ENCODE results near the gene ASXL1.

The ASXL1 gene

GRCh38 chr20:32440069-32440757 is 82.1 kb downstream of the ASXL1 start:
- no peak for DNase-seq (ENCODE audit: low read depth in 2 of 2)

- no peak for DNase-seq (ENCODE audit: low read depth in 2 of 2)
Observed at GRCh38 chr20:32440758-32441078, 82.6 kb downstream of the ASXL1 start.

- no peak for DNase-seq (ENCODE audit: low read depth in 2 of 2)
Observed at GRCh38 chr20:32441638-32442037, 83.5 kb downstream of the ASXL1 start.

- no peak for DNase-seq (ENCODE audit: low read depth in 2 of 2)
Observed at GRCh38 chr20:32442630-32443373, 84.7 kb downstream of the ASXL1 start.

GRCh38 chr20:32443386-32443974 is 85.3 kb downstream of the ASXL1 start:
- DNase-seq (ENCODE audit: low read depth in 2 of 2), result no peak

GRCh38 chr20:32444474-32445220 is 86.5 kb downstream of the ASXL1 start:
- DNase-seq (ENCODE audit: low read depth in 2 of 2), result no peak

GRCh38 chr20:32445539-32446273 is 87.6 kb downstream of the ASXL1 start:
- DNase-seq (ENCODE audit: low read depth in 2 of 2), result no peak

GRCh38 chr20:32446301-32447100 is 88.4 kb downstream of the ASXL1 start:
- DNase-seq (ENCODE audit: low read depth in 2 of 2), result no peak

- DNase-seq (ENCODE audit: low read depth in 2 of 2), result no peak
Observed at GRCh38 chr20:32447136-32448027, 89.3 kb downstream of the ASXL1 start.

GRCh38 chr20:32448306-32449056 is 90.3 kb downstream of the ASXL1 start:
- no peak for DNase-seq (ENCODE audit: low read depth in 2 of 2)

- no peak for DNase-seq (ENCODE audit: low read depth in 2 of 2)
Observed at GRCh38 chr20:32449057-32449889, 91.1 kb downstream of the ASXL1 start.

GRCh38 chr20:32449890-32450401 is 91.8 kb downstream of the ASXL1 start:
- DNase-seq (ENCODE audit: low read depth in 2 of 2), result no peak

- DNase-seq (ENCODE audit: low read depth in 2 of 2), result no peak
Observed at GRCh38 chr20:32450484-32451061, 92.4 kb downstream of the ASXL1 start.

- DNase-seq (ENCODE audit: low read depth in 2 of 2), result no peak
Observed at GRCh38 chr20:32451340-32451681, 93.2 kb downstream of the ASXL1 start.

GRCh38 chr20:32451682-32452461 is 93.7 kb downstream of the ASXL1 start:
- no peak for DNase-seq (ENCODE audit: low read depth in 2 of 2)

GRCh38 chr20:32452776-32453466 is 94.8 kb downstream of the ASXL1 start:
- no peak for DNase-seq (ENCODE audit: low read depth in 2 of 2)

Data from activated CD8-positive, alpha-beta memory T cell treated with anti-CD3 and anti-CD28 coated beads for 4 hours (primary cell).